Measurements from ENCODE around the gene CDK7.

GRCh38 chr5:69217151-69217511 lies 17.6 kb upstream of the CDK7 start:
- no peak for TF ChIP-seq EZH2 (IDR thresholded peaks at IDR 0.05; ENCODE audit: borderline replicate concordance, low read length)
- TF ChIP-seq, protein P1, sequence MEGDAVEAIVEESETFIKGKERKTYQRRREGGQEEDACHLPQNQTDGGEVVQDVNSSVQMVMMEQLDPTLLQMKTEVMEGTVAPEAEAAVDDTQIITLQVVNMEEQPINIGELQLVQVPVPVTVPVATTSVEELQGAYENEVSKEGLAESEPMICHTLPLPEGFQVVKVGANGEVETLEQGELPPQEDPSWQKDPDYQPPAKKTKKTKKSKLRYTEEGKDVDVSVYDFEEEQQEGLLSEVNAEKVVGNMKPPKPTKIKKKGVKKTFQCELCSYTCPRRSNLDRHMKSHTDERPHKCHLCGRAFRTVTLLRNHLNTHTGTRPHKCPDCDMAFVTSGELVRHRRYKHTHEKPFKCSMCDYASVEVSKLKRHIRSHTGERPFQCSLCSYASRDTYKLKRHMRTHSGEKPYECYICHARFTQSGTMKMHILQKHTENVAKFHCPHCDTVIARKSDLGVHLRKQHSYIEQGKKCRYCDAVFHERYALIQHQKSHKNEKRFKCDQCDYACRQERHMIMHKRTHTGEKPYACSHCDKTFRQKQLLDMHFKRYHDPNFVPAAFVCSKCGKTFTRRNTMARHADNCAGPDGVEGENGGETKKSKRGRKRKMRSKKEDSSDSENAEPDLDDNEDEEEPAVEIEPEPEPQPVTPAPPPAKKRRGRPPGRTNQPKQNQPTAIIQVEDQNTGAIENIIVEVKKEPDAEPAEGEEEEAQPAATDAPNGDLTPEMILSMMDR (IDR thresholded peaks at IDR 0.05; ENCODE audit: low read length): no peak
